Hematopoietic multipotent progenitor cell treated with erythropoietin and hydrocortisone succinate and interleukin-3 and kit ligand, for 8 days (in vitro differentiated cells): ENCODE results near the gene DDC.

Source experiments
- DNase-seq: peaks from one replicate; pipeline ENCODE4 v3.0.0-alpha.2; 2015

The DDC gene, protein sequence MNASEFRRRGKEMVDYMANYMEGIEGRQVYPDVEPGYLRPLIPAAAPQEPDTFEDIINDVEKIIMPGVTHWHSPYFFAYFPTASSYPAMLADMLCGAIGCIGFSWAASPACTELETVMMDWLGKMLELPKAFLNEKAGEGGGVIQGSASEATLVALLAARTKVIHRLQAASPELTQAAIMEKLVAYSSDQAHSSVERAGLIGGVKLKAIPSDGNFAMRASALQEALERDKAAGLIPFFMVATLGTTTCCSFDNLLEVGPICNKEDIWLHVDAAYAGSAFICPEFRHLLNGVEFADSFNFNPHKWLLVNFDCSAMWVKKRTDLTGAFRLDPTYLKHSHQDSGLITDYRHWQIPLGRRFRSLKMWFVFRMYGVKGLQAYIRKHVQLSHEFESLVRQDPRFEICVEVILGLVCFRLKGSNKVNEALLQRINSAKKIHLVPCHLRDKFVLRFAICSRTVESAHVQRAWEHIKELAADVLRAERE

DNA sequence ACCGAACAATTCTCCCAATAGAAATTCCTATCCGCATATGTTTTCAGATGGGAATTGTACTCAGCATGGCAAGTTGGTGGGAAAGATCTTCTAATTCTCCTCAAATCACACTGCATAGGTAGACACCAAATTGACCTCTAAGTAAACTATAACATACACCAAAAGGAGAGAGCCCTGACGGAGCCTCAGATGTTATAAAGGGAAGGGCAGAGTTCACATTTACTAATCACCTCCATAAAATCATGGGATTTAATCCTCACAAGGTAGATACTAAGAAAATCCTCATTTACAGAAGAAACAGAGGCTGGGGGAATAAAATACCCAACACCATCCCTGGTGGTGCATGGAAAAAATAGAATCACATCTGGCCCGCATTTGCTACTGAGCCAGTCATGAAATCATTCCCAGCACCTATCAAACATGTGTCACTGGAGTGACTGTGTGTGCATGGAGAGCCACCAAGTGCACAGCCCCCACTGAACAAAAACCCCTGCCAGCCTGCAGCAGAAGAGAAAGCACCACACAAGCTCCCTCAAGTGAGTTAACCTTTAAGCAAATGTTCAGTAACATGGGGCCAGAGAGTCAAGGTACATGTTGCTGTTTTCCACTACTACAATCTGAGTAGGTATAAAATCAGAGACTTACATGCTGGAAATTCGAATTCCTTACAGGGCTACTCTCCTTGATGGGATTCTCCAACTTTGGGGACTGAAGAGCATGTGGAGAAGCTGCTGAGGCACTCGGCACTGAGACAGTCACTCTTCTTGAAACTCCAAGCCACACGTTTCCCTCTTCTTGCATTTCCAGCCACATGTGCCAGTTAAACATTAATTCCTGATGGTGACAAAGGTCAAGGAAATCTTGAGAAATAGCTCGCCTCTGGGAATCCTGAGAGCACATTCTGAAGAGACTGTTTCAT lies at the start of gene DDC:
DDC (minus strand) TSS at position 766 of the 919 bp plus-strand sequence. CDS start 21,320 bp downstream, outside the sequence.
- DNase-seq, result no peak

DNA sequence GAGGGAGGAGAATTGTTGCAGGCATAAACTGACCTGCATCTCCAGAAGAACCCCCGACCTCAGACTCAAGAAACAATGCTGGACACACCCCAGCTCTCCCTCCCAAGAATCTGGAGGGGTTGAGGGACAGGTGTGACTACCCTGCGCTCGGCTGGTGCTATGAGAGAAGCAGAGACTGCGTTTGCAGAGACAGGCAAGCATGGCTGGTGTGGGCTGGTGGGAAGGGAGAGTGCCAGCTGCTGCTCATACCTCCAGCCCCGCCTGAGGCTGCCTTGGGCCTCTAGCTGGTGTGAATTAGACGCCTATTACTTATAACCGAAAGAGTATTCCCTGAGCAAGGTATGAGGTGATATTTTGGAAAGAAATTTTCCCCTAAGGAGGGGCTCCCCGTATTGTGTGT lies 48.3 kb upstream of the DDC start:
- no peak for DNase-seq

DNA sequence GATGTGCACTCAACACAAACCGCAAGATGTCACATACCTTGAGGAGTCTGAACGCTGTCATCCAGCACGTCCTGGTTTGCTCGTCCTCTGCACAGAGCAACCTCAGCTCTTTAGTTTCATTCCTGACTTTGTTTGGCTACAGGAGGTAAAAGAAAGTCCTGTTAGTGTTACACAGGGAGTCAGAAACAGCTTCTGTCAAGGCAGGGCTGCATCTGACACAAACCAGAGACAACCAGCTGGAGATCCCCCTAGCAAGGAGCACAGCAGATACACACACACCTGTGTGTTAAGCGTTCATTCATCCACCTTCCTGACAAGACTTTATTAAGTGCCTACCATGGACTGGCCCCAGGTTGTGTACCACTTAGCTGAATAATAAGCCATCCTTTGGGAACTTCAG lies 47.5 kb upstream of the DDC start:
- DNase-seq, result no peak

DNA sequence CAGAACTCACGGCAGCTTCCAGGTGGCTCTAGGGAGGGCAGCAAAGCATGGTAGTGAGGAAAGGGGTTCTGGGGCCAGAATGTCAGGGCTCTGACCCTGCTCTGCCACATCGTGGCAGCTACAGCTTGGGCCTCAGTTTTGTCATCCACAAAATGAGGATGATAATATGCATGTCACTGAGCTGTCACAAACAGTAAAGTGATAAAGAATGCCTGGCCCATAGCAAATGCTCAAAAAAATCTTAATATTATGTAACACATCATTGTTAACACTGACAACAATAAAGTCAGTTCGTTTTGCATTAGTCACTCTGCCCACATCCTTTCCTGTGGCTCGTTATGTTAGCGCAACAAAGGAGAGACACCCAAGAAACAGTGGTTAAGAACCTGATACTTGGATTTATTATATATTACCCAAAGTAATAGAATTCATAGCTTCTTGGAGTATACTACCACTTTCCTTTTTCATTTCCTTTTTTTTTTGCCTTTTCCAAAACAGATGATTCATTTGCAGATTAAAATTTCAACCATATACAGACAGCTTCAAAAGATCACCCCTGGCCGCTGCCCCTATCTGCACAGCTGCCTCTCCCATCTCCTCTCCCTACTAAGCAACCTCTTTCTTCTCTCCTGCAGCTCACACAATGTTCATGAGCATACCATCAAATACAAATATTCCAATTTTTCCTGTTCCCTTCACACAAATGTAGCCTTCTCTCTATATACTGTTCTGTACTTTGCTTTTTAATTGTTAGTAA lies 45.5 kb upstream of the DDC start:
- peak; percentile 17 for DNase-seq

DNA sequence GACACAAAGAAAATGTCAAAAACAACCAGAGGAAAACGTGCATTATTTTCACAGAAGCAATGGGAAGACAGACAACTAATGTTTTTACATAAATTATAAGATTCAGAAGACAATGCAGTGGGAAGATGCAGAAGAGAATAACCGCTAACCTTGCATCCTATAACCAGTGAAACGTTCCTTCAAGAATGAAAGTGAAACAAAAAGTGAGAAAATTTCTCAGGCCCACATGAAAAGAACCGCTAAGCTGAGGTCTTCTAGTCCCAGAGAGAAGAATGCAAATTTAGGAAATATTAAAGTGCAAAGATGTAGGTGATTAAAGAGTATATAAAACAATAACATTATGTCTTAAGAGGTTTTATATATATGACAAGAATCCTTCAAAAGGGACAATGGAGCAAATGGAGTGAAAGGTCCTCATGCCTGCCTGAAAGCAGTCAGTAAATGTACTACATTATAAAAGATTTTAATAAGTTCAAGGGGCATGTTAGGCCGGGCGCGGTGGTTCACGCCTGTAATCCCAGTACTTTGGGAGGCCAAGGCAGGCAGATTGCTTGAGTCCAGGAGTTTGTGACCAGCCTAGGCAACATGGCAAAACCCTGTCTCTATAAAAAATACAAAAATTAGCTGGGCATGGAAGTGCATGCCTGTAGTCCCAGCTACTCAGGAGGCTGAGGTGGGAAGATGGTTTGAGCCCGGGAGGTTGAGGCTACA lies 43.1 kb upstream of the DDC start:
- DNase-seq, result no peak

DNA sequence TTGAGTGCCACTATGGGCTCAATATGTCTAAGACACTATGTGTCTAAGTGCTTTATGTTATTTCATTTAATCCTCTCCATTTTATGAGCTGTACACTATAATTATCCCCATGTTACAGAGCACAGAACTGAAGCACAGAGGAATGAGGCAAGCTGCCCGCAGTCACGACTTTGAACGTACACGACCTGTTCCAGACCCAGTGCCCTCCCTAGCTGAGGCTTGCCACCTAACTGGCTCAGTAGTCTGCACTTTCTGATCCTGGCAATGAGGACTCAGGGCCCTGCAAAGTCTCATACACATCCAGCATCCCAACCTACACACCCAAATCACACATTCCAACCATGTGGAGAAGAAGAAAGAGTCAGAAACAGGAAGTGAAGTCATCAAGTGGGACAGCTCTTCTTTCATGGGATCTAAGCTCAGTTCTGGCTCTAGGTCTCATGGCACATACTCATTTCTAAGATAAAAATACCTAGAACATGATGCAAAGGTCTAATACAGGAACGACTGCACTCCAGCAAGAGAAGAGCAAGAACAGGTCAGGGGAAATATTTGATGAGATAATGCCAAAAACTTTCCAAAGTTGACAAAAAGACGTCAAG lies 42.4 kb upstream of the DDC start:
- DNase-seq, result no peak

DNA sequence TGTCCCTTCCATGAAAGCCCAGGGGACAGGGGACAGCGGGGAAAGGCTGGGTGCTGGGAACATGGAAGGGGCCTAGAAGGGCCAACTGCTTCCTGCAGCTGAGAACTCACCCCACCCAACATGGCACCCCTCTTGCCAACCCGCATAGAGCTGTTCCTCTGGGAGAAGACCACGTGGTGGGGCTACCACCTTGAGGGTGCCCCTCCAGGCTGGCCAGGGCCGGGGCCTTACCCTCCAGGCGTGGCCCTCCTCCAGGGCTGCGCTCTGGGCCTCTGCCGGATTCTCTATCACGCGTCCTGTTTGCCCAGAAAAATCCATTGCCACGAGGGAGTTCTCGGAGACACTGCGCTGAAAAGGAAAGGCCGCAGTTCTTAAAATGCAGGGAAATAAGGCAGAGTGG lies 39.9 kb upstream of the DDC start:
- no peak for DNase-seq

DNA sequence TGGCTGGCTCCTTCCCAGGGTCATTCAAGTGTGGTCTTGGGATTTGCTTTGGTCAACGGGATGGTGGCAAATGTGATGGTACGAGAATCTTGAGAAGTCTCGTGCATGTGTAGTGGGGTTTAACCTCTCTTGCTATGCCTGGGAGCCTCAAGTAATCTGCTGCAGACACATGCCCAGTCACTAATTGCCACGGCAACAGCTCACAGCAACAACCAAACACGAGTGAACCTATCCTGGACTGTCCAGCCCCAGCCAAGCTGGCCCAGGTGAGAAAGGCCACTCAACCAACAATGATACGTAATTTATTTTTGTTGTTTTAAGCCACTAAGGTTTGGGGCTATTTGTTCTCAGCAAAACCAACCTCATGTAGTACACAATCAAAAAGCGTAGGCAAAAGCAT lies 38.1 kb upstream of the DDC start:
- no peak for DNase-seq

DNA sequence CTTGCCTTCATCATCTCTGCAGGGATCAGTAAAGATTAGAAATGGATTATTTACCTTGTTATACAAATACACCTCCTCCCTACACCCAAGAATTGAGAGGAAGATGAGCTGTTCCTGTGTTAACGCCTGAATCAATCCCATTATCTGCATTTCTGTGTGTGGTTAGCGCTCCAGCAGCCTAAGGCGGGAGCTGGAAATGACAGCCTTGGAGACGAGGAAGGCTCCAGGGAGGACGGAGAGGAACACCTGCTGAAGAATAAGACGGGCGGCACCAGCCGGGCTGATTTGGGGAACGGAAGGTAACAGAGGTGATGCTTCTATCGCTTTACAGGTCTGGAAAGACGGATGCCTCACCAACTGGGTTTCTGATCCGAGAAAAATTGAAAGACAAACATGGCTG lies 34.2 kb upstream of the DDC start:
- no peak for DNase-seq

DNA sequence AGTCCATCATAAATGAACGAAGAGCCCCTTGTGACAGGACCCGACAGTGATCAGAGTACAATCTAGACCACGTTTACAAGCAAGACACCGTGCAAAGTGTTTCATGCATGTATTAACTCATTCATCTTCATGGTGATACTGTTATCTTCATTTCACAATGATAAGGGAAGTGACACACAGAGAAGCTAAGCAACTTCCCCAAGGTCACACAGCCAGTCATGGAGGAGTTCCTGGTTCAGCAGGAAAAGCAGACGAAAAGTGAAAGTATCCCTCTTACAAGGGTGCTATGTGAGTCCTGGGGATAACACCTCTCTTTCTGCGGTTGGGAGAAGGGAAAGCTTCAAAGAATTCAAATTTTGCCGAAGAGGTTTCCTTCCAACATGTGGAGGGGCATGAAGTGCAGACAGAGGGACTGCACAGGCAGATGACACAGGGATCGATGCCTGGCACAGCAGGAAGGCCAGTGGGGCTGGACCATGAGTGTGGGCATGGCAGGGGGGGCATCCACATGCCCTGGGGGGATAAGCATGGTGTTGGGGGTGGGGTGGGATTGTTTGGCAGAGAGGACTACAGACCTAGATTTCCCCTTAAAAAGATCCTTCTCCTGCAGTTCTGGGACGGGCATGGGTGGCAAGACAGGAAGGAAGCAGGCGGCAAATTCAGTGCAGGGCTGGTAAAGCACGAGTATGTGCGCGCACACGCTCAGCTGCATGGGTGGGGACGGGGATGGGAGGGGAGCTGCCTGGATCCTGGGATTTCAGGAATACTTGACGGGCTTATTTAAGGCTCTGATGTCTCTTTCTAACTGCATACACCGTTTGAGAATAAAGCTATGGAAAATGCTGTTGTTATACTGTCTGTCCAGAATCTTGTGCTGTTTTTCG lies 33.5 kb upstream of the DDC start:
- no peak for DNase-seq

DNA sequence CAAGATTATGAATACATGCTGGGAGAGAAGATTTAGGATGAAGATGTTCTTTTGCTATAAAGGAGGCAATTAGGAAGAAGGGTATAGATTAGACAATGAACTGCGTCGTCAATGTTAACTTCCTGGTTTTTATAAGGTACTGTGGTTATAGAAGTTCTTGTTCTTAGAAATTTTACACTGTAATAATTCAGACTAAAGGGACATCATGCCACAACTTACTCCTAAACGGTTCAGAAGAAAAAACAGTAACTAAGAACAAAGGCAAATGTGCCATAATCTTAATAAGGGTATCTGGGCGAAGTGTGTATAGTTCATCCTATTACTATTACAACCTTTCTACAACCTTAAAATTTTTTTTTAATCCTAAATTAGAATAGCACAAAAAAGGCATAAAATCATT lies 31.3 kb upstream of the DDC start:
- no peak for DNase-seq

DNA sequence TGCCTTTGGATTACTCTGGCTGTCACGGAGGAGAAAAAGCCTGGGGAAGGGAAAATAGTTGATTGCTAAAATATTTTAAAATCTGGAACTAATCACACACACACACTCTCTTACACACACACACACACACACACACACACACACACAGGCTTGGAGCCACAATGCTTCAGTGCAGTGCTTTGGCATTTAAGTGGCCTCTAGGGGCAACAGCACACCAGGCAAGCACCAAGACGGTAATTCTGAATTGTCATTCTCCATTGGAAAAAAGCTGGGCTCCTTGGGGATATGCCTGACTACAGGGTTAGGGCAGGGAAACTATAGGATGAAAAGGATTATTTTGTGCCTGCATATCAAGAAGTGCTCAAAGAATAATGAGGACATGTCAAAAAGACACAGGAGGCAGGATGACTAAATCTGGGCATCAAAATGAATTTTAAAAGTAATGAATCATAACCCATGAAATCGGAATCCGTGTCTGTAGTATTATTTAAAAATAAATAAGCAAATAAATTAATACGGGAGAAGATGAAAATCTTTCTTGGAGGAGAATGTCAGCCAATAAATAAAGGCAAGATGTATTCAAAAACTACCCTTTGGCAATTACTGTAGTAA lies 30.4 kb upstream of the DDC start:
- peak; percentile 15 for DNase-seq

DNA sequence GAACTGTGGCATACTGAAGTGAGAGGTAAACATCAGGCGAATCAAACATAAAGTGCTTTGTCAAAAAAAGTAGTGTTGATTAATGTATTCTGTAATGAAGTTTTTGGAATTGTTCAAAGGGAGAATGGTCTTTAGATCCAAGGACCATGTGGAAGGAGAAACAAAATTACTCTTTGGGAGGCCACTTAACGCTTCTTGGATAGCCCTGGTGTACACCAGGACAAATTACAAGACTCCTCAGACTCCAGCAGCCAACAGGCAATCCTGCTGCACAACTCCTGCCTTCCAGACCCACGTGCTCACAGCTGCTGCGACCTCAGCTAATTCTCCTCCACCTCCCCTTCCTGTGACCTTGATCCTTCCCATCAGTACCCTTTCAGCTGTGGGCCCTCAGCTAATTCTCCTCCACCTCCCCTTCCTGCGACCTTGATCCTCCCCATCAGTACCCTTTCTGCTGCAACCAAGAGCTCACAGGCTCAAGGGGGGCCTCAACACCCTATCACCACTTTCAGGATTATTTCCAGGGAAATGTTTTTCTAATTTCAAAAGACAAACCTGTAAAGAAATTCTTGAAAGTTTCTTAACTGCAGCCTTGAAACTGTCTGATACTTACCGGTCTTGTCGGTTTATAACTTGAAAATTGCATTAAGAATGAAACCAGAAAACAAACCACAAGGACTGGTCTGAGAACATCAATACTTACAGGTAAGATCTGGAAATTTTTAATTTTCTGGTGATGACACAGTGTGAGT lies 29.7 kb upstream of the DDC start:
- no peak for DNase-seq

DNA sequence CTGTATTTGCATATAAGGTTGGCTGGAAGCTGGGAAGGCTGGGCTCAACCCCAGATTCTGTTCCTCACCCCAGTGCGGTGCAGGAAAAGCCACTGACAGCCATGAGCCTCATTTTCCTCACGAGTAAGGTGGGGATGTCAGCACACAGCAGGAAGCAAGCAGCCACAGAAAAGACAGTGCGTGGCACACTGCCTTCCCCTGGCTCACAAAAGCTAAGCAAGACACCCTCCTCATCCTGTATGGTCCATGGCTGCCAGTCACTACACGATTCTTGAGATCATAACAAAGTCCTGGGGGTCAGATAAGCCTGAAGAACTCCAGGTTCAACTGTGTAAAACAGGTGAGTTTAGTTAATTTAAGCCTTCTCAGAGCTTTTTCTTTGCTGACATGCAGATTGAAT lies 28.9 kb upstream of the DDC start:
- DNase-seq, result no peak

DNA sequence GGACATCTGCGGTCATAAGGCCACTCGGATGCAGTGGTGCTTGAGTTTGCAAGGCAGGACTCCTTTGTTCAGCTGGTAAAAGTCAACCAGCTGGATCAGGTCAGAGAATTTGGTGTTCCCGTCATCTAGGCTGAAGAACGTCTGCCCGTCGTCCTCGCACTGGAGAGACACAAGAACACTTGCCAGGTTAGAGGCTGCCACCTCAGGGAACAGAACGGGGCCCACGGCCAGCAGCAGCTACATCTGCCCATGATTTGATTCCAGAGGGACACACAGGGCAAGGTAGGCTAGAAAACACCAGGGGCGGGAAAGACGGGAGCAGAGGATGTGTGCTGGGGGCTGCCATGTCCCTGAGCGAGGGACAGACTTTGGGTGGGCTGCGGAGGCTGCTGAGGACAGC lies 27.7 kb upstream of the DDC start:
- DNase-seq, result no peak

DNA sequence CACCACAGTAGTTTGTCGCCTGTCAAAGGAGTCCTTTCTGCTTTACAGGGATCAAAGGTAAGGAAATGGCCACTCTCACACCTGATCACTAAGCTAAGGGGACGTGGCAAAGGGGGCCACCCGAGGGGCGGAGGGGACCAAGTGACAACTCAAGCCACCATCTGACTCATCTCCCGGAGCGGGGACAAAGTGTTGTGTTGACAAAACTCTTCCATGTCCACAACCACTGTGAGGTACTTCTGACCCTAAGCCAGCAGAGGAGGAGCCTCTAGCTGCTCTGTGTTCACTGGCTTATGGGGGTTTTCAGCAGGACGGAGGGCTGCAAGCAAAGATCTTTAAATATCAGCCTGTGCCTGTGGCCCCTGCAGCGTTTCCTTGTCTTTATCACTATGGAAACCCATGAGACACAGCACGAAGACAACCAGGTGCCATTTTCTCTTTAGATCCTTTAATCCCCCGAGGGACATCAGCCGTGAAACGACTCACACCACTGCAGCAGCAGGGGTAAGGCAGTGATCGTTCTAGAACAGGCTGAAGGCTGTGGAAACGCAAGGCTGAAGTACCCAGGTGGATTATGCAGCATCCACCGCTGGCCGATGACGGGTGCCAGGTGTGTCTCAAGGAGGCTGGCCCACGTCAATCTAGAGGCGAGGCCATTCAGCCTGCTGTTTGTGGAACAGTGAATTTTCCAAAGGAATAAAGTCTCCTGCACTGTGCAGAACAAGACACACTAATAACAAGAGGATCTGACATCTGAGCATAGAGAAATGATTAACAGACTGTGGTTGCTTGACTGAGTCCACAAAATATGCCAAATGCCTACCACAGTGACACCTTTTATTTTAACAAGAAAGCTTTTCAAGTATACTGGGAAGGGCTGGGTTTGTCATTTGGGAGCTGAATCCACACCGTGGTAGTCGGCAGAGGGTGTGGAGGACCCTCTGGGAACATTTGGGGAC lies 26.6 kb upstream of the DDC start:
- DNase-seq, result no peak

DNA sequence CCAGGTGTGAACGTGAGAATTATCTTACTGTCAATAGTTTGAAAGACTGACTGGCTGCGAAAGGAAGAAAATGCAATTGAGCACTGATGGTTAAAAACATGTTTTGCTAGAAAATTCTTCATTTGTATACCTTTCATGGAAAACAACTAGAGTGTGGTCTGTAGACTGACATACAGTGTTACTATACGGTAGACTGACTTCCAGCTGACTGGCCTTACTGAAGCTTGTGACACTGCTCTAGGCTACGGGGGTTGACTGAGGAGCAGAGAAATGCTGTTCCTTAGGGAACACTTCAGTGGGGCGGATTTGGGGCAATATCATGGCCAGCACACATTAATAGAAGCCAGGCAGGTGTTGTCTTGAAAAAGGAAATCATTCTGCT lies 25.9 kb upstream of the DDC start:
- no peak for DNase-seq

DNA sequence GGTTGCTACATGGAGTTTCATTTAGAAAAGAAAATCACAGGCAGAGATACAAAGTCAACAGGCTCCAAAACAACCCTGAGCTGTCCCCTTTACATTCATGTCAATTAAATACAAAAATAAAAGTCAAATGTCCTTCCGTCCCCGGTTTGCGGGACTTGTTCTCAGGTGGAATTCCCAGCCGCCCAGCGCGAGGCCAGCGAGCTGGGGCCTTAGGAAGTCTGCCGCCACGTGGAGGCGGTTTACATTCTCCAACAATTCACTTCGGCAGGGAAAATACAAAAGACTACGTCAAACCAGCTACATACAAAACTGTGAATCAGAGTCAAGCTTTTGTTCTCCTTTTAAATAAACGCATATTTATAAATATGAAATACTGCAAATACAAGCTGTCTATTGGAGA lies 25.3 kb upstream of the DDC start:
- DNase-seq, result no peak

DNA sequence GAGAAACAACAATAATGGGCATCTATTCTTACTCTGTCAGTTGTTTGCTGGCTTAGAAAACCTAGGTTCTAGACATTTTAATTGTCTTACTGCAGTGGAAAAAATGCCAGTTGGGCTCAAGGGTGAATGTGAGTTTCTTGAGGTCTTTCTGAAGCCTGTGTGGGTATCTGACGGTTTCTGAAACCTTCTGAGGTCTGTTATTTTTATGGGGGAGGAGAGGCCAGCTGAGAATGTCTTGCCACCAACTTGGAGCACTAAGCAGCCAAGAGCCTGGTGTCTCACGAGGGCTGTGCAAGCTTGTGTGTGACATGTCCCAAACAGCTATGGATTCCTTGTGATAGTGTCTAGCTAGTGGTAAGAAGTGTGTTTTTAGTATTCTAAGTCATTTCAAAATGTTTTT lies 24.2 kb upstream of the DDC start:
- DNase-seq, result no peak
